ENCODE data around the gene RBM44.

DNA sequence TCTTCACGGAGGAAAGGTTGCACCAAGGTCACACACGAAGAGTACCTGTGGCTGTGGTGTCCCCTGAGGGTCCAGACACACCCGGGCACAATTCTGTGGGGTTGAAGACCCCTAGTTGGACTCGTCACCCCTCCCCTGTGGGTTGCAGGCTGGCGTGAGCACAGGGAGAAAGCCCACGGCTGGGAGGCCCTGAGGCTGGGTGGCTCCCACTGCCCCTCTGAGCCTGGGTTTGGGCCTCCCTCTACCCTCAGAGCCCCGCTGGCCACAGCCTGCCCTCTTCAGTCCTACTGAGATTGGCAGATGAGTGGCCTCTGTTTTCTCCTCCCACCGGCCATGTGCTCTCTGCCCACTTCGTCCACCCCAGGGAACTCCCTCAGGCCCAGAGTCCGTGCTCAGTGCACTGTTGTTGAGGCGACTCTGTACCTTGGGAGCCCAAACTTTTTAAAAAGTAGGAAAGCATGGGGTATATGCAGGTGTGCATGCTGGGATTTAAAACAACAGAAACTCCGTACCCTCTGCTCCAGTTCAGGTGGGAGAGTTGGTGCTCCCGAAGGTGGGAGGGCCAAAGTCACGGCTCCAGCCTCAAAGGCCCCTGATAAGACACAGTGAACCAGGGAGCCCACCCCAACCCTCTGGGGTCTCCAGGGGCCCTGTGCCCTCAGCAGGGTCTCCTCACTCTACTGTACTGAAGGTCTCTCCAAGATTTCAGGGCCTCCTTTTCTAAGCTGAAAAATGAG lies 79.9 kb downstream of the RBM44 start:
- TF ChIP-seq, protein P1, sequence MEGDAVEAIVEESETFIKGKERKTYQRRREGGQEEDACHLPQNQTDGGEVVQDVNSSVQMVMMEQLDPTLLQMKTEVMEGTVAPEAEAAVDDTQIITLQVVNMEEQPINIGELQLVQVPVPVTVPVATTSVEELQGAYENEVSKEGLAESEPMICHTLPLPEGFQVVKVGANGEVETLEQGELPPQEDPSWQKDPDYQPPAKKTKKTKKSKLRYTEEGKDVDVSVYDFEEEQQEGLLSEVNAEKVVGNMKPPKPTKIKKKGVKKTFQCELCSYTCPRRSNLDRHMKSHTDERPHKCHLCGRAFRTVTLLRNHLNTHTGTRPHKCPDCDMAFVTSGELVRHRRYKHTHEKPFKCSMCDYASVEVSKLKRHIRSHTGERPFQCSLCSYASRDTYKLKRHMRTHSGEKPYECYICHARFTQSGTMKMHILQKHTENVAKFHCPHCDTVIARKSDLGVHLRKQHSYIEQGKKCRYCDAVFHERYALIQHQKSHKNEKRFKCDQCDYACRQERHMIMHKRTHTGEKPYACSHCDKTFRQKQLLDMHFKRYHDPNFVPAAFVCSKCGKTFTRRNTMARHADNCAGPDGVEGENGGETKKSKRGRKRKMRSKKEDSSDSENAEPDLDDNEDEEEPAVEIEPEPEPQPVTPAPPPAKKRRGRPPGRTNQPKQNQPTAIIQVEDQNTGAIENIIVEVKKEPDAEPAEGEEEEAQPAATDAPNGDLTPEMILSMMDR (IDR thresholded peaks at IDR 0.05), result no peak
- TF ChIP-seq POLR2A (IDR thresholded peaks at IDR 0.05) (no peak), POLR2AphosphoS5 (IDR thresholded peaks at IDR 0.05) (no peak), EP300 (IDR thresholded peaks at IDR 0.05) (no peak)
